GM18519 (cell line): ENCODE results near the gene FXYD5.
"Not testable (repeated sequence)": the region's sequence is repeated elsewhere in the genome, so short reads cannot be mapped to it uniquely, and the experiment has no call there.

Experiments used
- ATAC-seq: cut with Tn5 transposase; IDR thresholded peaks from one replicate; pipeline ENCODE4 v1.9.1; 2021; ENCODE audit warnings: mild to moderate bottlenecking, moderate library complexity; ENCODE audit not compliant: unreplicated experiment, low FRiP score

The FXYD5 gene

DNA sequence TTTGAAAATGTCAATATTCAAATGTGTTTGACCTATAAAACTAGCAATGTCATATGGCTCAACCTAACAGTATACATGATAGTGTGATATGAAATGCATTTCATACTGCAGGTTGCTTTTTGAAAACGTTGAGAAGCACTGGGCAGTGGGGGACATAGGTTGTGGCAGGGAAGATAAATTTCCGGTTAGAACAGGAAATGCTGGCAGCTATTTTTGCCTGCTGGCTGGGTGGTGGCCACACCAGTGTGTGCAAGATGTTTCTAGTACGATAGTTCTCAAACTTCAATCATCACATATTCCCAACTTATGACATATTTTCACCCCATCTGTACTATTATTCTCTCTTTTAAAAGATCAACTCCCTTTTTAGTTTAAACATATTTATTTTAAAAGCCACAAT lies 17.2 kb downstream of the FXYD5 start:
- ATAC-seq: no peak

DNA sequence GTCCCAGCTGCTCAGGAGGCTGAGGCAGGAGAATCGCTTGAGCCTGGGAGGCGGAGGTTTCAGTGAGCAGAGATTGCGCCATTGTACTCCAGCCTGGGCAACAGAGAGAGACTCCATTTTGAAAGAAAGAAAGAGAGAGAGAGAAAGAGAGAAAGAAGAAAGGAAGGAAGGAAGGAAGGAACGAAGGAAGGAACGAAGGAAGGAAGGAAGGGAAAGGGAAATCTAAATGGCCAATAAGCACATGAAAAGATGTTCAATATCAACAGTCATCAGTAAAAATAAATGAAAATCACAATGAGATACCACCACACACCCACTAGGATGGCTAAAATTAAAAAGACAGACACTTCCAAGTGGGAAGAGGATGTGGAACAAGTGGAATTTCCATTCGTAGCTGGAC lies 19.7 kb downstream of the FXYD5 start:
- no peak for ATAC-seq

DNA sequence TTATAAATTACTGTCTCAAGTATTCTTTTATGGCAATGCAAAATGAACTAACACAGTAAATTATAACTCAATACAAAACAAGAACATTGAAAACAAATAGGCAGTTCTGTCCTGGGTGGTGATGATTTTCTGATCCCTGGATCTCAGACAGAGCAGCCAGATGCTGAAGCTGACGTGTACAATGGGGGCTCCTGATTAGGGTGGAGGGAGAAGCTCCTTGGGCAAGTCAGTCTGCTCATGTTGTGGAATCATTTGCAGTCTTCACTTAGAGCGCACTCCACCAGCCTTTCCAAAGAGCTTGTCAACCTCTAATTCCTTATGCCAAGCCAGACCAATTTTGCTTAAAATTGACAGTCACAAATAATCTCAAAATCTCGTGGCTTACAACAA lies 21.6 kb downstream of the FXYD5 start:
- ATAC-seq: no peak

DNA sequence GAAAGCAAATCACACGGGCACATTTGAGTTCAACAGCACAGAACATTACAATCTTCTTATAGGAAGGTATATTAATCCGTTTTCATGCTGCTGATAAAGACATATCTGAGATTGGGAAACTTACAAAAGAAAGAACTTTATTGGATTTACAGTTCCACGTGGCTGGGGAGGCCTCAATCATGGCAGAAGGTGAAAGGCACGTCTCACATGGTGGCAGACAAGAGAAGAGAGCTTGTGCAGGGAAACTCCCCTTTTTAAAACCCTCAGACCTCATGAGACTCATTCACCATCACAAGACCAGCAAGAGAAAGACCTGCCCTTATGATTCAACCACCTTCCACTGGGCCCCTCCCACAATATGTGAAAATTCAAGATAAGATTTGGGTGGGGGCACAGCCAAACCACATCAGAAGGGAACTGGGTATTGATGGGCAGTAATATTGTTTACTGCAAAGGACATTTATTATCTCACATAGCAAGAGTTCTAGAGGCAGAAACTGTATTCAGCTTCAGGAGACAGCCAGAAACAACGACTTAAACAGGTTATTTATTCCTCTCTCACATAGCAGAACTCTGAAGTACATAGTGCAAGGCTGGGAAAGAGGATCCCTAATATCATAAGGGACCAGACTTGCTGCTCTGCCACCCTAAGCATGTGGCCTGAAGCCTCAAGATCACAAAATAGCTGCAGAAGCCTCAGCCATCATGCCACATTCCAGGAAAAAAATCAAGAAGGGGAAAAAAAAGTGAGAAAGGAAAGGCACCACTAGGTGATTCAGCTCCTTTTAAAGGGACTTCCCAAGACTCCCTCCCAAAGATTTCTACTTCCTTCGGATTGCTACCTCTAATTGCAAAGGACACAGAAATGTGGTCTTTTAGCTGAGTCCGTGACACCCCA lies 23.1 kb downstream of the FXYD5 start:
- no peak for ATAC-seq

DNA sequence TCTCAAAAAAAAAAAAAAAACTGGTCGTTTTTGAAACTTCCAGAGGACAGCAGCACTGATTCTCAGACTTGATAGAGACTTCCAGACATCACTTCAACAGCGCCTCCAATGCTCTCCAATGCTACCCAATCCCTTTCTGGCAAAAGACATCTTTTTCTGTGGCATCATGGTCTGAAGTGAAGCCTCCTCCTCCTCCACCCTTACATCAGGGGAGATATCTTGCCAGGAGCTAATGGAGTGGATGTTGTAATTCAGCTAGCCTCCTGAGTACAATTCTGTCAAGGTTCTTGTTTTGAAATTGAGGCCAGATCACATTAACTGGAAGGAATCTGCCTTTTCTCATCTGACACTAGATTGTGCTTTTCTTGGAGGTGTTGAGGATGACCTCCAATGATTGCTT lies 24.2 kb downstream of the FXYD5 start:
- no peak for ATAC-seq

DNA sequence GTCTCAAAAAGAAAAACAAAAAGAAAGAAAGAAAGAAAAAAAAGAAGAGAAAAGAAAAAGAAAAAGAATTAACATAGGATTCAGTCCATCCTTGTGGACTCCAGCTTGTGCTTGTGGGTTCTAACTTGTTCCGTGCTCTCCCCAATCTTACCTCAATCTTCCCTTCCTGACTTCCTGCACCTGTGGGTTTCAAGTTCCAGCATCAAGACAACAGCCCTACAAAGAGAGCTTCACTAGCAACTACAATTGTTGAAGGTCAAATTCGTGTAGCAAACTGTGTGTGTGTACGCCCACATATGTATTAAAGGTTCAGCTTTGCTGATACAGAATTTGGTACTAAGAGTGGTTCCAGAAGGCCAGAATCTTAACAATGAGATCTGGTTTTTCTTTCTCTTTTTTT lies 25.3 kb downstream of the FXYD5 start:
- no peak for ATAC-seq

DNA sequence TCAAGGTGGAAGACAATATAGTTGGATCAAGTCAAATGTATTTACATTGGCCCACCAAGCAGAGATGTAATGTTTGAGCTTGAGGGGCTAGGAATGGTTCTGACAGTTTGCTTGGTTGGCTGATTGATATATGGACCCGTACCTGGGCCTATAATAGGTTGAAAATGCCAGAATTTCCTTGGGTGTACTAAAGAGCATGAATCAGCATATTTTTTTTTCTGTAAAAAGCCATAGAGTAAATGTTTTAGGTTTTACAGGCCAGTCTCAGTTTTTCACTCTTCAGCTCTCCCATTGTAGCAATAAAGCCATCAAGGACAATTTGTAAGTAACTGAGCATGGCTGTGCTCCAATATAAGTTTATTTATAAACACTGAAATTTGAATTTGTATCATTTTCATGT lies 26.9 kb downstream of the FXYD5 start:
- ATAC-seq: no peak

DNA sequence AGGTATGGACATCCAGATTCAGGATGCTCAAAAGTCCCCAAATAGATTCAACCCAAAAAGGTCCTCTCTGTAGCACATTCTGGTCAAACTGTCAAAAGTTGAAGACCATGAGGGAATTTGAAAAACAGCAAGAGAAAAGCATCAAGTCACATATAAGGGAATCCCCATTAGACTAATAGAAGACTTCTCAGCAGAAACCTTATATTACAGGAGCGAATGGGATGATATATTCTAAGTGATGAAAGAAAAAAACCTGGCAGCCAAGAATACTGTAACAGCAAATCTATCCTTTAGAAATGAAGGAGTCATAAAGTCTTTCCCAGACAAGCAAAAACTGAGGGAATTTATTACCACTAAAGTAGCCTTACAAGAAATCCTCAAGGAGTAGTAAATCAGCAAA lies 29.7 kb downstream of the FXYD5 start:
- no peak for ATAC-seq

DNA sequence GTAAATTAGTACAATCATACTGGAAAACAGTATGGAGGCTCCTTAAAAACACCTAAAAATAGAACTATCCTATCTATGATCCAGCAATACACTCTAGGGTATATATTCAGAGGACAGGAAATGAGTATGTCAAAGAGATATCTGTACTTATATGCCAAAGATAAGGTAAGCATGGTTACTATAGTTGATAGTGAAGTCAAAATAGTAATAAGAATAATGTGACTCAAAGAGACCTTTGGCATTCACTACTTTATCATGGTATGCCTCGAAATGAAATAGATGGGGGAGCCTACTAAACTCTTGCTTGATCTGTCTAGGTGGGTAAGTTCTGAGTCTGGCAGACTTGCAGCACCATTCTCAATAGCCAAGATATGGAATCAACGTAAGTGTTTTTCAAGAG lies 30.3 kb downstream of the FXYD5 start:
- no peak for ATAC-seq

DNA sequence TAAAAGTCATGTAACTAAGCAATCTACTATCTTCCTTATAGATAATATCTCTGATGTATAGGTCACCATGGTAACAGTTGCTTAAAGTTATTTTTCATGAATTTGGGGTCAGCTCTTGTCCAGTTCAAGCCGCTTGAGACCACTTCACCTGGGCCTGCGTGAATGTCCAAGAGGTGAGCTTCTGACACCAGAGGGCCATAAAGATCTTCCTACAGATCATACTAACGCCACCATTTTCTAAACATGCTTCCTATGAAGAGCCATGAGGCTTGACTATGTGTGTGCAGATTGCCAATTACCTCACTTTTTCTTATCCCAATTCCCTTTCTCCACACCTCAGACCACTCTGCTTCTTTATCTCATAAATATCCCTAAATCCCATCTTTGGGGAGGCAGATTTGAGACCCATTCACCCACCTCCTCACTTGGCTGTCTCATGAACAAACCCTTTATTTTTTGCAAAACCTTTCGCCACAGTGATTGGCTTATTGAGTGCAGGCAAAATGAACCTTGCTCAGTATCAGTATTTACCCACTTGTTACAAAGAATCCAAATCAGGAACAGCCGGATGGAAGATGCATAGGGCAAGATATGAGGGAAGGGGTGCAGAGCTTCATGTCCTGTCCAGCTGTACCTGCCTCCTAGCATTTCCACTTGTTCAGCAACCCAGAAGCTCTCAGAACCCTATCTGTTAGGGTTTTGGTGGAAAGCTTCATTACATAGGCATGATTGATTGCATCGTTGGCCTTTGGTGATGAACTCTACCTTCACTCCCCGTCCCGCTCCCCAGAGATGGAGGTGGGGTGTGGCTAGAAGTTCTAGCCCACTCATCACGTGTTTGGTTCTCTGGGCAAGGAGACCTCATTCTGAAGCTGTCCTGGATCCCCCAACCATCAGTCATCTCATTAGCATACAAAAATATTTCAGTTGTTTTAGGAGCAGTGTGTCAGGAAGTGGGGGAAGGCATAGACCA lies 39.8 kb downstream of the FXYD5 start:
- ATAC-seq: no peak

DNA sequence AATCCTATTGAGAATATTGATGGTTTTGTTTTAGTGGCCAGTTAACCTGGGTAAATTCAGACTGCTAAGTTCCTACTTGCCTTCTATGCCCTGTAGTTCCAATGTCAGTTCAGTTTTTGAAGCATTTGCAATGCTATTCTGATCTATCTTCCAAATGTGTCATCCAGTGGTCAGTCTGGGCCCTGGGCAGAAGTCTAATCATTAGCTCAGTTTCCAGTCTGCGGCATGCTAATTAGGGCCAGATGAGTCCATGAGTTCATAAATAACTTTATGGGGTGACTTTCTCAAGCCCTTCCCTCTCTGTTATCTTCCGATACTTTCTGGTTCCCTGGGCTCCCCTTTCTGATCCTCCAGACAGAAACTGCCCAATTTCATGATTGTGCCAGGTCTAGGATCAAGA lies 41.3 kb downstream of the FXYD5 start:
- ATAC-seq: no peak

DNA sequence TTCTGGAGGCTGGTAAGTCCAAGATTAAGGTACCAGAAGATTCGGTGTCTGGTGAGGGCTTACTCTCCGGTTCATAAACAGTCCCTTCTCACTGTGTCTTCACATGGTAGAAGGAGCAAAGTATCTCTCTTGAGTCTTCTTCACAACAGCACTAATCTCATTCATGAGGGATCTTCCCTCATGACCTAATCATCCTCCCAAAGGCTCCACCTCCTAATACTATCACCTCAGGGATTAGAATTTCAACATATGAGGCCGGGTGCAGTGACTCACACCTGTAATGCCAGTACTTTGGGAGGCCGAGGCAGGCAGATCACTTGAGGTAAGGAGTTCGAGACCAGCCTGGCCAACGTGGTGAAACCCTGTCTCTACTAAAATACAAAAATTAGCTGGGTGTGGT lies 42.3 kb downstream of the FXYD5 start:
- ATAC-seq: not testable (repeated sequence)

DNA sequence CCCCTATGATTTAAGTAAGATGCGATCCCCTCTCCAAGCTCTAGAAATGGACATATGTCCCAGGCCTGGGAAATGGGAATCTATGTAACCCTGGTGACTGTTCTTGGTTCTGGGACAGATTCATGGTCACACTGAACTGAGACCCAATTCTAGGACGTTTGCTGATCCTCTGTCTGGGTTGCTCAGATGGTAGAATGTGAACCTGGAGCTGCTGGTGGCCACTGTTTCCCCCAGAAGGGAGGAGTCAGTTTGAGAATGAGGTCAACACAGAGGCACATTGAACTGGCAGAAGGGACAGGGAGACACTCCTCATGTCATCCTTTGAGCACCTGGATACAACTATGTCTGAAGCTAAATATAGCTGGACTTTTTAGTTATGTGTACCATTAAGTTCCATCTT lies 44.9 kb downstream of the FXYD5 start:
- ATAC-seq: no peak

DNA sequence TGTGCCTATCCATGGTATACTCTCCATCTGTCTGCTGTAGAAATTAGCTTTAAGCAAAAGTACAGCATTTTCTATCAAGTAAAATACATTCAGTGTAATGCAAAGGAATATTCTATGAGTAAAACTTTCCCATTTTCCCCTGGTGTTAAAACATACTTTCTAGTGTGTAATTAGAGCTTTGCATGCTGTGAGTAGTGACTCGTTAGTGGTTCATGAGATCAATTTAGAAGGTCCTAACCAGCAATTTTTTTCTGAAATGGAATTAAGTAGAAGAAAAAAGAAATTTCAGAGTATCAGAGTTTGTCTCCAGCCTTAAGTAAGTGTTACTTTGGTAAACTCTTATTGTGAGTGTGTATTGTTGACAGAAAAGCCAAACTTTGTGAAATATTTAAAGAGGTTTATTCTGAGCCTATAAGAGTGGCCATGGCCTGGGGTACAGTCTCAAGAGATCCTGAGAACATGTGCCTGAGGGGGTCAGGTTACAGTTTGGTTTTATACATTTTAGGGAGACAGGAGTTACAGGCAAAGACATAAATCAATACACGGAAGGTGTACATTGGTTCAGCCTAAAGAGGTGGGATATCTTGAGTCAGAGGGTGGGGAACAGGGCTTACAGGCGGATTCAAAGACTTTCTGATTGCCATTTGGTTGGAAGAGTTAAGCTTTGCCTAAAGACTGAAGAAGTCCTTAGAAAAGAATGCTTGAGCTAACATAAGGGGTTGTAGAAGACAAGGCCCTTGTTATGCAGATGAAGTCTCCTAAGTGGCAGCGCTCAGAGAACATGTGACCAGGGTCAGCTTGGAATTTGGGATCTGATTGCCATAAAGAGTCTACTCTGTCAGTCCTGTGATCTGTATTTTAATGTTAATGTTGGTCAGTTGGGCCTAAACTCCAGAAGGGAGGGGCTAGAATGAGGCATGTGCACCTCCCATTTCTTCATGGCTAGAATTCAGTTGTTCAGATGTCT lies 48.5 kb downstream of the FXYD5 start:
- ATAC-seq: no peak

DNA sequence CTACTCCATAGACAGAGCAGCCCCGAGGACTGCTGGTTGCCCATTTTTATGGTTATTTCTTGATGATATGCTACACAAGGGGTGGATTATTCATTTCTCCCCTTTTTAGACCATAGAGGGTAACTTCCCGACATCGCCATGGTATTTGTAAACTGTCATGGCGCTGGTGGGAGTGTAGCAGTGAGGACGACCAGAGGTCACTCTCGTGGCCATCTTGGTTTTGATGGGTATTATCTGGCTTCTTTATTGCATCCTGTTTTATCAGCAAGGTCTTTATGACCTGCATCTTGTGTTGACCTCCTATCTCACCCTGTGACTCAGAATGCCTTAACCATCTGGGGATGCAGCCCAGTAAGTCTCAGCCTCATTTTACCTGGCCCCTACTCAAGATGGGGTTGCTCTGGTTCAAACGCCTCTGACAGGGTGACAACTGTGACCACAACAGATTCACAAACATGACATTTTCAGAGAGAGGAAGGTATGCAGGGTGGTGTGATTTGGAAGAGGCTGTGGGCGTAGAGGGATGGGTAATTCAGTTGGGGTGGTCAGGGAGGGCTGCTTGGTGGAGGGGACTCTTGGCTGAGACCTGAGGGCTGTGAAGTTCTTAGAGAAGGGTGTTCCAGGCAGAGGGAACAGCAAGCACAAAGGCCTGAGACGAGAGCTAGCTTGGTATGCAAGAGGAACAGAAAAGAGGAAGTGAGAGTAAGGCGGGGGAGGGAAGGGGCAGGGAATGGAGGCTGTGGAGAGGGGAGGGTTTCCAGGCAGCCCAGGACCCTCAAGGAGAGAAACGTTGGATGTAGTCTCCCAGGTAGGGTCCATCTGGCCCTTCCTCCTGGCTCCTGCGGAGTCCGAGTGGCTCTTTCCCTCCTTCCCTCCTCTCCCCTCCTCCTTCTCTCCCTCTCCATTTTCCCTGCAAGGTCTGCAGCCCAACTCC lies 50.5 kb downstream of the FXYD5 start:
- ATAC-seq: no peak

DNA sequence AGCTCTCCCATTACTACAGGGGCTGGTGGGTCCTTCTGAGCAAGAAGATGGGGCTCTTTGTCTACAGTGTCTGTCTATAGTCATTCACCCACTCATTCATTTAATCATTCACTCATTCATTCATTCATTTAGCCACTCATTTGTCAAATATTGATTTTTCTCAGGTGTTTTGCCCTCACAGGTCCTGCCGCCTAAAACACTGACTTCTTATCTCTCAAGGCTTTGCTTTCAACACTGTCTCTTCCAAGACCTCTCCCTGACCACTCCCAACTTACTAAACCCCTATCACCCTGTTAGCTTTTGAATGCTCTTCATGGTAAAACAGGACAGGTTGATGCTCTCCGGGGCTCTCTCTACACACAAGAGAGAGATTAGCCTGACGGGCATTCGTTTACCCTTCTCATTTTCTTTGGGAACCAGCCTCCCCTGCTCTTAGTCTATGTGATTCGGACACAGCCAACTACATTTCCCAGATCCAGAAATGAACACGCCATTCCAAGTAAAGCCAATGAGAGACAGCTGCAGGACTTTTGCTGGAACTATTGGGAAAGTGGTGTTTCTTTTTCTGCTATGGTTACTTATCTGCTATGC lies 51.3 kb downstream of the FXYD5 start:
- no peak for ATAC-seq

DNA sequence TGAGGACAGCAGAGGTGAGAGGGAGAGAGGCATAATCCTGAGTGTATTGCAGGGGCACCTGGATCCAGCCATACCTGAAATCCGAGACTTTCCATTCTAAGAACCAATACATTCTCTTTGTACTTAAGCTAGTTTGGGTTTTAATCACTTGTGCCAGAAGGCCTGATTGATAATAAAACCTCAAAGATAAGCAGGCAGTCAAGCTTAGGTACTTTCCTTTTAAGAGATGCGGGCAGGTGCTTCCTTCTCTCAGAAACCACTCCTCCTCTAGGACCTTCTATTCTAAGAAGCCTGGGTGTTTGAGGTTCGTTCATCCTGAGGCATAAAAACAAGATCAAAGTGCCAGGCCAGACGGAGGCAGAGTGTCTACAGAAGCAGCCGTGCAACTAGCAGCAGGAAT lies 51.8 kb downstream of the FXYD5 start:
- no peak for ATAC-seq

DNA sequence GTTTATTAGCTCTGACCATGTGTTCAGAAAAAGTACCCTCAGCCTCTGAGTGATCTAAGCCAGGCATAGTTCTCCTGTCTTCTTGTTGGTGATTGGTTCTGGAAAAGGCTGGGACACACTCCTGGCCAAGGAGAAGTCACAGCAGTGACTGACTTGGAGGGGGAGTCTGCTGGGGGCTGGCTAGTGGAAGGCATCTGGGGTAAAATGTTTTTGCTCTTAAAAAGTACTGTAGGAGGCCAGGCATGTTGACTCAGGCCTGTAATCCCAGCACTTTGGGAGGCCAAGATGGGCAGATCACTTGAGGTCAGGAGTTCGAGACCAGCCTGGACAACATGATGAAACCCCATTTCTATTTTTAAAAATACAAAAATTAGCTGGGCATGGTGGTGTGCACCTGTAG lies 52.3 kb downstream of the FXYD5 start:
- no peak for ATAC-seq

DNA sequence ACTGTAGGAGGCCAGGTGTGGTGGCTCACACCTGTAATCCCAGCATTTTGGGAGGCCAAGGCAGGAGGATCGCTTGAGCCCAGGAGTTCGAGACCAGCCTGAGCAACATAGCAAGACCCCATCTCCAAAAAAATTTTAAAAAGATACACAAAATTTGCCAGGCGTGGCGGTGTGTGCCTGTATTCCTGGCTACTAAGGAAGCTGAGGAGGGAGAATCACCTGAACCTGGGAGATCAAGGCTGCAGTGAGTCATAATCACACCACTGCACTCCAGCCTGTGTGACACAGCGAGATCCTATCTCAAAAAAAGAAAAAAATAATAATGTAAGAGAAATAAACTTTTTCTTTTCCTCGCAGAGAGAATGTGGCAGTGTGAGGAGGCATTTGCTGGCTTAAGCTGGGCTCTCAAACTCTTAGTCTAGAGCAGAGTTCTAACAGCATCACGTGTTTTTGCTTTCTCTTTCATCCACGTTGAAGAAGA lies 52.9 kb downstream of the FXYD5 start:
- no peak for ATAC-seq
